HepG2 (cell line): Measurements from ENCODE around the gene NDUFAF8.

Experiments
- JUN ChIP-seq: sonication (generic); formaldehyde crosslinking; IDR thresholded peaks from 2 replicates; pipeline ENCODE4 v1.4.0; 2020; ENCODE audit warnings: mild to moderate bottlenecking, missing genetic modification reagents
- POLR2A ChIP-seq, 2 experiments: IDR thresholded peaks; 2 replicates each; pipeline ENCODE4 v1.6.1; 2011; ENCODE audit warnings: low read depth in 2 of 2, low read length in 2 of 2, mild to moderate bottlenecking in 1 of 2, moderate library complexity in 1 of 2; ENCODE audit not compliant: insufficient read depth in 1 of 2
- SOX6 ChIP-seq, 2 experiments: fragments of 450-650 bp in 1 of 2; sonication (generic) in 1 of 2; formaldehyde crosslinking in 1 of 2; IDR thresholded peaks; 2 replicates each; pipeline versions ENCODE4 v1.4.0 to v1.6.1; 2017 to 2020; ENCODE audit warnings: antibody characterized with exemption in 1 of 2, mild to moderate bottlenecking in 1 of 2, missing genetic modification reagents in 1 of 2
- TRIM24 ChIP-seq: sonication (generic); formaldehyde crosslinking; IDR thresholded peaks from 2 replicates; pipeline ENCODE4 v1.8.0; 2022; ENCODE audit warnings: mild to moderate bottlenecking, missing genetic modification reagents
- ZNF274 ChIP-seq: sonication (generic); formaldehyde crosslinking; IDR thresholded peaks from 2 replicates; pipeline ENCODE4 v1.5.1; 2020; ENCODE audit warnings: mild to moderate bottlenecking, missing genetic modification reagents
- TF ChIP-seq, protein P1 (sequence below): sonication (generic); formaldehyde crosslinking; IDR thresholded peaks from 2 replicates; pipeline ENCODE4 v1.5.0; 2020; ENCODE audit warnings: mild to moderate bottlenecking, missing genetic modification reagents, moderate library complexity
- TF ChIP-seq, protein P2 (sequence below), 2 experiments: sonication (generic) in 1 of 2; formaldehyde crosslinking in 1 of 2; IDR thresholded peaks; 2 replicates each; pipeline versions ENCODE4 v1.5.1 to v1.6.1; 2011 to 2020; ENCODE audit warnings: borderline replicate concordance in 1 of 2, low read depth in 1 of 2, low read length in 1 of 2, mild to moderate bottlenecking in 1 of 2, missing genetic modification reagents in 1 of 2, moderate library complexity in 1 of 2
- TF ChIP-seq, protein P3 (sequence below): sonication (generic); formaldehyde crosslinking; IDR thresholded peaks from 2 replicates; pipeline ENCODE4 v1.4.0; 2020; ENCODE audit warnings: low read depth, missing genetic modification reagents

DNA sequence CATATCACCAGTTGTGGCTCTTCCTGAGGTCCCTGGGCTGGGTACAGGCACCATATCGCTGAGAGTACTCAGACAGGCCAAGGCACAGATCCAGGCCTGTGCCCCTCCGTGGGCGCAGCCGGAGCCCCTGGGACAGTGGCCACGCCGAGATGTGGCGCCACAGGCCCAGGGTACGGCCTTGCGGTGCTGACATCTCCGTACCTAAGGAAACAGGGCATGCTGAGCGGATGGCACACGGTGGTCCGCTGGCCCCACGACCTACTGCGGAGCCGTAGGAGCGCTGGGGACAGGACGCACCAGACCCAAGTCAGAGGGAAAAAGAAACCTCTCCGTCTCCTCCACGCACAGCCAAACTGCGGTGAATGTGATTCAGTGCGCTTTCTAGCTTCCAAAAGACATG, 26.5 kb downstream of the NDUFAF8 start:
- TF ChIP-seq TRIM24 (CRISPR knock-in tag) = no peak
- TF ChIP-seq, protein P1, sequence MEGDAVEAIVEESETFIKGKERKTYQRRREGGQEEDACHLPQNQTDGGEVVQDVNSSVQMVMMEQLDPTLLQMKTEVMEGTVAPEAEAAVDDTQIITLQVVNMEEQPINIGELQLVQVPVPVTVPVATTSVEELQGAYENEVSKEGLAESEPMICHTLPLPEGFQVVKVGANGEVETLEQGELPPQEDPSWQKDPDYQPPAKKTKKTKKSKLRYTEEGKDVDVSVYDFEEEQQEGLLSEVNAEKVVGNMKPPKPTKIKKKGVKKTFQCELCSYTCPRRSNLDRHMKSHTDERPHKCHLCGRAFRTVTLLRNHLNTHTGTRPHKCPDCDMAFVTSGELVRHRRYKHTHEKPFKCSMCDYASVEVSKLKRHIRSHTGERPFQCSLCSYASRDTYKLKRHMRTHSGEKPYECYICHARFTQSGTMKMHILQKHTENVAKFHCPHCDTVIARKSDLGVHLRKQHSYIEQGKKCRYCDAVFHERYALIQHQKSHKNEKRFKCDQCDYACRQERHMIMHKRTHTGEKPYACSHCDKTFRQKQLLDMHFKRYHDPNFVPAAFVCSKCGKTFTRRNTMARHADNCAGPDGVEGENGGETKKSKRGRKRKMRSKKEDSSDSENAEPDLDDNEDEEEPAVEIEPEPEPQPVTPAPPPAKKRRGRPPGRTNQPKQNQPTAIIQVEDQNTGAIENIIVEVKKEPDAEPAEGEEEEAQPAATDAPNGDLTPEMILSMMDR (CRISPR knock-in tag) = no peak
- TF ChIP-seq, protein P2, sequence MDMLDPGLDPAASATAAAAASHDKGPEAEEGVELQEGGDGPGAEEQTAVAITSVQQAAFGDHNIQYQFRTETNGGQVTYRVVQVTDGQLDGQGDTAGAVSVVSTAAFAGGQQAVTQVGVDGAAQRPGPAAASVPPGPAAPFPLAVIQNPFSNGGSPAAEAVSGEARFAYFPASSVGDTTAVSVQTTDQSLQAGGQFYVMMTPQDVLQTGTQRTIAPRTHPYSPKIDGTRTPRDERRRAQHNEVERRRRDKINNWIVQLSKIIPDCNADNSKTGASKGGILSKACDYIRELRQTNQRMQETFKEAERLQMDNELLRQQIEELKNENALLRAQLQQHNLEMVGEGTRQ (IDR thresholded peaks at IDR 0.05; ENCODE audit: low read depth, low read length) = no peak
- TF ChIP-seq, protein P2 (CRISPR knock-in tag; IDR thresholded peaks at IDR 0.05; ENCODE audit: borderline replicate concordance) = no peak
- TF ChIP-seq POLR2A (IDR thresholded peaks at IDR 0.05; ENCODE audit: insufficient read depth in 1 of 2, low read depth in 2 of 2, low read length in 2 of 2) = no peak
- no peak for TF ChIP-seq ZNF274 (CRISPR knock-in tag)
- TF ChIP-seq, protein P3, sequence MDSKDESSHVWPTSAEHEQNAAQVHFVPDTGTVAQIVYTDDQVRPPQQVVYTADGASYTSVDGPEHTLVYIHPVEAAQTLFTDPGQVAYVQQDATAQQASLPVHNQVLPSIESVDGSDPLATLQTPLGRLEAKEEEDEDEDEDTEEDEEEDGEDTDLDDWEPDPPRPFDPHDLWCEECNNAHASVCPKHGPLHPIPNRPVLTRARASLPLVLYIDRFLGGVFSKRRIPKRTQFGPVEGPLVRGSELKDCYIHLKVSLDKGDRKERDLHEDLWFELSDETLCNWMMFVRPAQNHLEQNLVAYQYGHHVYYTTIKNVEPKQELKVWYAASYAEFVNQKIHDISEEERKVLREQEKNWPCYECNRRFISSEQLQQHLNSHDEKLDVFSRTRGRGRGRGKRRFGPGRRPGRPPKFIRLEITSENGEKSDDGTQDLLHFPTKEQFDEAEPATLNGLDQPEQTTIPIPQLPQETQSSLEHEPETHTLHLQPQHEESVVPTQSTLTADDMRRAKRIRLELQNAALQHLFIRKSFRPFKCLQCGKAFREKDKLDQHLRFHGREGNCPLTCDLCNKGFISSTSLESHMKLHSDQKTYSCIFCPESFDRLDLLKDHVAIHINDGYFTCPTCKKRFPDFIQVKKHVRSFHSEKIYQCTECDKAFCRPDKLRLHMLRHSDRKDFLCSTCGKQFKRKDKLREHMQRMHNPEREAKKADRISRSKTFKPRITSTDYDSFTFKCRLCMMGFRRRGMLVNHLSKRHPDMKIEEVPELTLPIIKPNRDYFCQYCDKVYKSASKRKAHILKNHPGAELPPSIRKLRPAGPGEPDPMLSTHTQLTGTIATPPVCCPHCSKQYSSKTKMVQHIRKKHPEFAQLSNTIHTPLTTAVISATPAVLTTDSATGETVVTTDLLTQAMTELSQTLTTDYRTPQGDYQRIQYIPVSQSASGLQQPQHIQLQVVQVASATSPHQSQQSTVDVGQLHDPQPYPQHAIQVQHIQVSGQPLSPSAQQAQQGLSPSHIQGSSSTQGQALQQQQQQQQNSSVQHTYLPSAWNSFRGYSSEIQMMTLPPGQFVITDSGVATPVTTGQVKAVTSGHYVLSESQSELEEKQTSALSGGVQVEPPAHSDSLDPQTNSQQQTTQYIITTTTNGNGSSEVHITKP (CRISPR knock-in tag) = no peak
- TF ChIP-seq JUN (CRISPR knock-in tag) = no peak
- TF ChIP-seq SOX6 (IDR thresholded peaks at IDR 0.05) = no peak
- no peak for TF ChIP-seq SOX6 (CRISPR knock-in tag; IDR thresholded peaks at IDR 0.05)
